ENCODE measurements around the gene LRRC10B. TPM values are rescaled to one million over a fixed set of nuclear protein-coding genes. Genes with fewer than 3 reads are reported as not detected.

LRRC10B gene
- total RNA-seq, 1 experiment from 2014 or later: not detected

DNA sequence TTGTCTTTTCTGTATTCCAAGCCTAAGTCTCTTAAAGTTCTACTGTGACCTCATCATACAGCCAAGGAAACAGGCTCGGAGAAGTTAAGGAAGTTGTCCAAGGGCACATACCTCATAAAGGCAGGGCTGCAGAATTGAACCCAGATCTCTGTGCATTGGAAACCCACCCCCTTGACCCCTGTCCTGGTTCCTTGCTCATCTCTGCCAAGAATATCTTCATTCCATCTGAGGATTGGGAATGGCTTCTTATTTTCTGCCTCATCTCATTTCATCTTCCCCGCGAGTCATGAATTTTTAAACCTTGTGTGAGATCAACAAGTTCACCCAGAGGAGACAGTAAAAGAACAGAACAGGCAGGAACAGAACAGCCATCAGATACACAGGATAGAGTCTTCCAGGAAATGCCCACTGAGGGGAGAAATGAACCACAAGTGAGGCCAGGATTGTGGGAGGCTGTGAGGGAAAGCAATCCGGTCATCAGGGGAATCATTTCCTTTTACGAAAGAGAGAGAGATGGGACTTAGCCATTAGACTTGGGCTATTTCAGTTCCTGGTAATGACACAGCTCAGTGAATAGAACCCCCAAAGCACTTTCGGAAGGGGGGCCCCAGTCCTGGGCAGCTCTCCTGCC lies 34.4 kb upstream of the LRRC10B start:
- Histone ChIP-seq H3K27me3 (ENCODE audit: insufficient read depth, low read length) (no peaks in the 10 kb centered on the region), H3K36me3 (ENCODE audit: control insufficient read depth in 1 of 2, insufficient read depth in 2 of 2, low read length in 2 of 2) (no peaks in the 10 kb centered on the region; a peak in 1 of 4 replicates)
- BruUV-seq (replicated peaks): TSS peak; percentile 30

More for the DNA sequence above, 34.4 kb upstream of the LRRC10B start:
- ATAC-seq (no peak), DNase-seq (ENCODE audit: low read depth, low spot score) (no peak)
- POLR2A ChIA-PET: no interaction called here
- no peaks in the 10 kb centered on the region for H3K79me2 ChIP-seq (ENCODE audit: insufficient read depth, low read length)
- no peak overlapping the region for H2AFZ ChIP-seq (ENCODE audit: low read depth, low read length, poor library complexity, severe bottlenecking)
- H3K9me2 ChIP-seq (ENCODE audit: insufficient read depth): no peaks in the 10 kb centered on the region
- intact Hi-C loops (cut with micrococcal nuclease): no loop called here
- no peak overlapping the region for H3K27ac ChIP-seq (ENCODE audit: low read depth, low read length)
- CTCF ChIA-PET: interaction anchor here (2.5 kb wide), 1 partner anchor 8 kb away, joined by 11 read pairs; no protein-coding TSS in a partner anchor
- TF ChIP-seq, protein P1, sequence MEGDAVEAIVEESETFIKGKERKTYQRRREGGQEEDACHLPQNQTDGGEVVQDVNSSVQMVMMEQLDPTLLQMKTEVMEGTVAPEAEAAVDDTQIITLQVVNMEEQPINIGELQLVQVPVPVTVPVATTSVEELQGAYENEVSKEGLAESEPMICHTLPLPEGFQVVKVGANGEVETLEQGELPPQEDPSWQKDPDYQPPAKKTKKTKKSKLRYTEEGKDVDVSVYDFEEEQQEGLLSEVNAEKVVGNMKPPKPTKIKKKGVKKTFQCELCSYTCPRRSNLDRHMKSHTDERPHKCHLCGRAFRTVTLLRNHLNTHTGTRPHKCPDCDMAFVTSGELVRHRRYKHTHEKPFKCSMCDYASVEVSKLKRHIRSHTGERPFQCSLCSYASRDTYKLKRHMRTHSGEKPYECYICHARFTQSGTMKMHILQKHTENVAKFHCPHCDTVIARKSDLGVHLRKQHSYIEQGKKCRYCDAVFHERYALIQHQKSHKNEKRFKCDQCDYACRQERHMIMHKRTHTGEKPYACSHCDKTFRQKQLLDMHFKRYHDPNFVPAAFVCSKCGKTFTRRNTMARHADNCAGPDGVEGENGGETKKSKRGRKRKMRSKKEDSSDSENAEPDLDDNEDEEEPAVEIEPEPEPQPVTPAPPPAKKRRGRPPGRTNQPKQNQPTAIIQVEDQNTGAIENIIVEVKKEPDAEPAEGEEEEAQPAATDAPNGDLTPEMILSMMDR (IDR thresholded peaks at IDR 0.05 in 2 of 3, conservative IDR thresholded peaks at IDR 0.05 in 1 of 3; ENCODE audit: borderline replicate concordance in 1 of 3, insufficient read depth in 1 of 3, low read depth in 2 of 3, low read length in 2 of 3): no peak
- TF ChIP-seq ELF1 (IDR thresholded peaks at IDR 0.05; ENCODE audit: borderline replicate concordance, low read depth): no peak
- no peak for TF ChIP-seq ZBTB33 (IDR thresholded peaks at IDR 0.05; ENCODE audit: extremely low read depth, insufficient replicate concordance, low read length)
- TF ChIP-seq CEBPB (IDR thresholded peaks at IDR 0.05; ENCODE audit: low read depth): no peak
- no peak overlapping the region for H3K4me2 ChIP-seq (ENCODE audit: low read length)
- H3K9me3 ChIP-seq (ENCODE audit: control insufficient read depth in 1 of 2, insufficient read depth in 1 of 2, low read depth in 1 of 2, low read length in 2 of 2): no peaks in the 10 kb centered on the region
- RAD21 ChIA-PET (ENCODE audit: low non-redundant PET in 1 of 2, low total read pairs in 2 of 2, uncharacterized antibody in 2 of 2, unreplicated experiment in 2 of 2): no interaction called here
- no peak overlapping the region for H3K4me3 ChIP-seq (replicated peaks in 1 of 2; ENCODE audit: low read depth in 1 of 2, low read length in 2 of 2)
- no peaks in the 10 kb centered on the region for H3K4me1 ChIP-seq (ENCODE audit: control insufficient read depth in 1 of 2, insufficient read depth in 2 of 2, low read length in 2 of 2)
- H4K20me1 ChIP-seq (ENCODE audit: insufficient read depth): no peaks in the 10 kb centered on the region
- no peak overlapping the region for H3K9ac ChIP-seq (ENCODE audit: low read length)

Data from HCT116 (cell line).